Fibroblast of upper back skin (primary cell): ENCODE measurements around the gene MPST.

Experiments used
- DNase-seq: peaks from one replicate; pipeline ENCODE4 v3.0.0-alpha.2; 2013

The MPST gene

GRCh38 chr22:37023743-37024338 is 4.3 kb downstream of the MPST start:
- no peak for DNase-seq

GRCh38 chr22:37024339-37025157 is 5.0 kb downstream of the MPST start:
- no peak for DNase-seq

DNA sequence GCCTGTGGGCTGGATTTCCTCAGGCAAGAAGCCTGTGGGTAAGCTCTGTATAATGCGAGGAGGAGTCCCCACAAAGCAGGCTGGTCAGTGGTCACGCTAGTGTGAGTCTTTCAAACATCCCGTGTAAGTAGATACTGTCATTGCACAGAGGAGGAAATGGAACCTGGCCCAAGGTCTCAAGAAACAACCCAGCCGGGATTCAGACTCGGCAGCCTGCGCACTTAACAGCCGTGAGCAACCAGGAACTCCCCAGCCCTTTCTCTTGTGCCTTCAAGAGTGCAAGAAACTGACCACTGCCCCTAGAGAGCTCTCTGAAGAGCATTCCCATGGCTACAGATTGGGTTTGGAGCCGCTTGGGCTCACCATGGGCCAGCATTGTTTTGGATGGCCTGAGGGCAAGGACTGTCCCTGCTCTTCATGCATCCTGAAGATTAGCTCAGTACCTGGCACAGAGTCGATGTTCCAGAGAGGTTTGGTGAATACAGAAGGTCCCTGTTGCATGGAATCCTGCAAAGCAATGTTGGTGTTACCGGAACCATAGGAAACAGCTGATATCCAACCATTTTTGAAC is 6.0 kb downstream of the MPST start:
- DNase-seq, result no peak

DNA sequence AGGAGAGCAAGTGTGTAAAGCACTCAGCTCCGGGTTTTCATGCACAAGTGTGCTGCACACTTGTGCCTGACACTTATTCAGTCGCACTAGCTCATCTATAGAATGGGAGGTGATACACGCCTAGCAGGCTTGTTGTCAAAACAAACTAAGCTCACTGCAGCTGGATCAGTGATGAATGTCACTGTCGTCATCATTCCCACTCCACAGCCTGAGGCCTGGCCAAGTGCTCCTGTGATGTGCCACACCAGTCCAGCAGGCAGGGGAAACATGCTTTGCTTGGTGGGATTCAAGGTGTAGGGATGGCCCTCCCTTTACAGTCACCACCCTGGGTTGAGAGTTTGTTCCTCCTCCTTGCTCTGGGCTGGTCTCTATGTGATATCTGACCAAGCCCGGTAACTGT is 6.8 kb downstream of the MPST start:
- DNase-seq, result no peak

- no peak for DNase-seq
Measured at GRCh38 chr22:37027556-37027955, 8.0 kb downstream of the MPST start.

GRCh38 chr22:37028692-37029674 is 9.4 kb downstream of the MPST start:
- no peak for DNase-seq

GRCh38 chr22:37030560-37031281 is 11.2 kb downstream of the MPST start:
- DNase-seq, result no peak

DNA sequence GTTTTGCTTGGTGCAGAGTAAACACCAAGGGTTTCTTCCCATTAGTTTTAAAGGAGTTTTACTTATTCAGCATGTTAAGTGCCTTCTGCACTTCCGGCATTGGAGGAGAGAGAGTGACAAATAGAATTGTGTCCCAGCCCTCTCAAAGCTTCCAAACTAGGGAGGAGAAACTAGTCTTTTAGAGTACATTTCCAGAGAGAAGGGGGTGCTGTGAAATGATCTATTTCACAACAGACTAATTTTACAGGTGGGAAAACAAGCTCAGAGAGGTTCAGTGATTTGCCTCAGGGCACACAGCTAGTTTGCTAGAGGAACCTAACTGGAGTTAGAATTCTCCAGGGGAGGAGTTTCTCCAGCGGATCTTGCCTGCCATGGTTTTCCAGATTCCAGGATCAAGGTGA is 12.6 kb downstream of the MPST start:
- DNase-seq, result no peak

GRCh38 chr22:37032535-37033460 is 13.3 kb downstream of the MPST start:
- peak; percentile 82 for DNase-seq

GRCh38 chr22:37033605-37034430 is 14.3 kb downstream of the MPST start:
- no peak for DNase-seq

- DNase-seq, result no peak
Measured at GRCh38 chr22:37036655-37037377, 17.3 kb downstream of the MPST start.

DNA sequence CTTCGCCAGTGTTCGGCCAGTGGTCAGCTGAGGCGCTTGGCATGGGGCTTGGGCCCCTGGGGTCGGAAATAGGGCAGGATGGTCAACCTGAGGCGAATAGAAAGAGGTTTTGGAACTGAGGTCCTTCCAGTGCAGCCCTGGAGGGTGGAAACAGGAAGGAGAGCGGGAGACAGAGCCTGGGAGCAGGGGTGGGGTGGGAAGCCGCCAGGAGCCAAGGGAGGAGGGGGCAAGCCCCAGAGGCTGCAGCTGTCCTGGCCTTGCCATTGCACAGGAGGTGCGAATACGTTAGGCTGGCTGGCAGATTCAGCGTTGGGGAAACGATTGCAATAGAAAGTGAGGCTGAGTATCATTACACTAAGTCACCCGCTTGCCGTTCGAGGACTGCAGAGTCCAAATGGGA is 18.1 kb downstream of the MPST start:
- DNase-seq, result no peak

- no peak for DNase-seq
Measured at GRCh38 chr22:37039466-37039865, 19.9 kb downstream of the MPST start.

GRCh38 chr22:37043209-37043827 is 23.8 kb downstream of the MPST start:
- no peak for DNase-seq

DNA sequence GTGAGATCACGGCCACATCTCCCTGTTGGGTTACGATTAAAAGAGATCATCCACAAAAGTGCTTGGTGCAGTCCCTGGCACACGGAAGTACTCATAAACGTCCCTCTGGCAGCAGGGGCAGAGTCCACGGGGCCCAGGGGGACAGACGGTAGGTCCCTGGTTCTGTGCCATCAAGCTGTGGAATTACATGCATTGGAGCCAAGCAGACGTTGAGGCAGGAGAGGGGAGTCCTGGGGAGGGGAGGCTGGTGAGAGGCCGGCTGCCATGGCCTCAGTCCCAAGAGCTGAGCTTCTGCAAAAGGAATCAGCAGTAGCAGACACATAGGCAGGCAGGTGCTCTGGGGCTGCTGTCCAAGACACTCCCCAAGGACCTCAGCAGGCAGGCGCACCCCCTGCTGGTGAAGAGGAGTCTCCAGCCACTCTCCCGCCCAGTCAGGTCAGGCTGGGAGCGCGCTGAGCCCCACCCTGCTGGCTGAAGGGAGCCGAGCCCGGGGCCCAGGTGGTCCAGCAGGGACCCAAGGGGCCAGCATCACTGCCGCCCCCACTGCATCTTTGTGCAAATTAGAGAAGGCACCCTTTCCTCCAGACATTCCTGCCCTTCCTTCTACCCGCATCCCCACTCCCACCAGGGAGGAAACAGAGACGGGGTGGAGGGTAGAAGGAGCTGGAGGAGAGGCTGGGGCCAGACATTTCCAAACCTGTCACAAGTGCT is 24.4 kb downstream of the MPST start:
- peak; percentile 24 for DNase-seq

GRCh38 chr22:37044634-37045625 is 25.4 kb downstream of the MPST start:
- no peak for DNase-seq

DNA sequence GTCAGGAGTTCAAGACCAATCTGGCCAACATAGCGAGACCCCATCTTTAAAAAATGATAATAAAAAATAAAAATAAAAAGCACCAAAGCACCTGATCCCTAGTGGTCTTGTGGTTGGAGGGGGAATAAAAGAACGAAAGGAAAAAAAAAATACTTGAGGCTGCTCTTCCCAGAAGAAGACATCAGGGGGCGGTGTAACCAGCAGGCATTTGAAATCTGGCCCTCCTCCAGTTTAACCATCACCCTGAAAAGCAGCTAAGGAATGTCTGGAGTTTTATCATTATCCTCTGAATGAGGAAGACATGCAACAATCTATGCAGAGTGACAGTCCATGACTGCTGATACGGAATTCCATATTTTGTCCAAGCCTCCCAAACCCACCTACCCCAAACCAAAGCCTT is 26.4 kb downstream of the MPST start:
- peak; percentile 70 for DNase-seq
